ENCODE results near the gene TAF15.
A peak's percentile ranks its signal among the peaks of the same experiment; 100 is the strongest.

GRCh38 chr17:35766903-35767510 lies 42.3 kb upstream of the TAF15 start:
- TF ChIP-seq SMC3 (IDR thresholded peaks at IDR 0.05; ENCODE audit: low read depth, low read length) (peak; percentile 96), REST (IDR thresholded peaks at IDR 0.05; ENCODE audit: low read depth, low read length) (no peak), CTCF (IDR thresholded peaks at IDR 0.05) (peak; percentile 67)
